Activated CD8-positive, alpha-beta T cell treated with anti-CD3 and anti-CD28 coated beads for 36 hours (primary cell): ENCODE data around the gene PAK1. TPM values are rescaled to one million over a fixed set of nuclear protein-coding genes. Genes with fewer than 3 reads are reported as not detected.
A peak's percentile ranks its signal among the peaks of the same experiment; 100 is the strongest.
"Not testable (repeated sequence)": the region's sequence is repeated elsewhere in the genome, so short reads cannot be mapped to it uniquely, and the experiment has no call there.

Experiments used
- ATAC-seq: fragments of 200-7000 bp; cut with Tn5 transposase; one replicate; pipeline ENCODE4 v1.10.0; 2021; ENCODE audit warnings: mild to moderate bottlenecking, moderate library complexity
- CTCF ChIA-PET: fragments of 350-600 bp; sonication (Branson Sonifier 250); formaldehyde crosslinking; loops from one replicate; lab custom pipeline; 2021; ENCODE audit warnings: antibody characterized with exemption; lab: Charles Lee
- POLR2A ChIA-PET: fragments of 350-600 bp; sonication (Branson Sonifier 250); formaldehyde crosslinking; loops from one replicate; lab custom pipeline; 2021; ENCODE audit warnings: antibody characterized with exemption; lab: Charles Lee
- DNase-seq: peaks from one replicate; pipeline ENCODE4 v3.0.0-alpha.2; 2020
- H3K27ac Mint-ChIP-seq: one replicate; pipeline ENCODE4 v1.8.0; 2021; ENCODE audit warnings: mild to moderate bottlenecking, mixed read lengths
- H3K27me3 Mint-ChIP-seq: one replicate; pipeline ENCODE4 v1.8.0; 2021; ENCODE audit warnings: mixed read lengths
- H3K36me3 Mint-ChIP-seq: one replicate; pipeline ENCODE4 v1.8.0; 2021; ENCODE audit warnings: low read depth, mixed read lengths
- H3K4me1 Mint-ChIP-seq: one replicate; pipeline ENCODE4 v1.8.0; 2021; ENCODE audit warnings: low read depth, mixed read lengths
- H3K4me3 Mint-ChIP-seq: one replicate; pipeline ENCODE4 v1.8.0; 2021; ENCODE audit warnings: mild to moderate bottlenecking, moderate library complexity, mixed read lengths
- H3K9me3 Mint-ChIP-seq: one replicate; pipeline ENCODE4 v1.8.0; 2021; ENCODE audit warnings: mixed read lengths
- CTCF ChIP-seq: fragments of 200-600 bp; IDR thresholded peaks from one replicate; pipeline ENCODE4 v1.8.0; 2022; ENCODE audit warnings: antibody characterized with exemption, mild to moderate bottlenecking
- intact Hi-C: fragments of 100-400 bp; cut with micrococcal nuclease; formaldehyde crosslinking; loops from one replicate; pipeline ENCODE4 v1.10.0; 2022
- total RNA-seq, 2 experiments: library from RNA; stranded (reverse); gene quantifications; one replicate each; pipeline ENCODE4 v1.2.3, GENCODE V29; 2021

The PAK1 gene
- total RNA-seq, 2 experiments from 2014 or later = 43.8 to 49.9 TPM

- ChIA-PET CTCF (no interaction called here), POLR2A (no interaction called here)
- intact Hi-C loops = no loop called here
- ATAC-seq = no peak
- no peaks in the 10 kb centered on the region for H3K4me1 Mint-ChIP-seq
- H3K27ac Mint-ChIP-seq = no peak within 1 kb of the TSS
- no peak for TF ChIP-seq CTCF
- H3K27me3 Mint-ChIP-seq = no peaks in the 10 kb centered on the region
- no peak for DNase-seq
- no peaks in the 10 kb centered on the region for H3K9me3 Mint-ChIP-seq
- no peak within 1 kb of the TSS for H3K4me3 Mint-ChIP-seq
- no peaks in the 10 kb centered on the region for H3K36me3 Mint-ChIP-seq
Measured at GRCh38 chr11:77301510-77301909, 172.4 kb downstream of the PAK1 start, which contains the start of gene GDPD4. TSS of gene GDPD4 (minus strand) at chr11:77301686. CDS start at chr11:77285137, 16,549 bp downstream.

GRCh38 chr11:77300695-77301094 lies 173.2 kb downstream of the PAK1 start:
- no peaks in the 10 kb centered on the region for H3K36me3 Mint-ChIP-seq
- no peak overlapping the region for H3K27ac Mint-ChIP-seq
- H3K9me3 Mint-ChIP-seq = no peaks in the 10 kb centered on the region
- intact Hi-C loops = no loop called here
- TF ChIP-seq CTCF = no peak
- ChIA-PET POLR2A (no interaction called here), CTCF (no interaction called here)
- no peaks in the 10 kb centered on the region for H3K27me3 Mint-ChIP-seq
- ATAC-seq = no peak
- H3K4me1 Mint-ChIP-seq = no peaks in the 10 kb centered on the region
- no peak for DNase-seq
- no peak overlapping the region for H3K4me3 Mint-ChIP-seq

- H3K27me3 Mint-ChIP-seq, H3K4me1 Mint-ChIP-seq, H3K27ac Mint-ChIP-seq, H3K4me3 Mint-ChIP-seq, intact Hi-C loops, CTCF ChIA-PET, POLR2A ChIA-PET, H3K36me3 Mint-ChIP-seq, H3K9me3 Mint-ChIP-seq: not testable (repeated sequence)
- ATAC-seq (peak; percentile 34), DNase-seq (peak; percentile 33)
Measured at GRCh38 chr11:77300028-77300427, 173.9 kb downstream of the PAK1 start.

GRCh38 chr11:77299528-77299993 lies 174.3 kb downstream of the PAK1 start:
- no peak overlapping the region for H3K4me3 Mint-ChIP-seq
- intact Hi-C loops = no loop called here
- no peaks in the 10 kb centered on the region for H3K9me3 Mint-ChIP-seq
- DNase-seq = no peak
- no peak for ATAC-seq
- TF ChIP-seq CTCF = no peak
- H3K36me3 Mint-ChIP-seq = no peaks in the 10 kb centered on the region
- POLR2A ChIA-PET = no interaction called here
- no peaks in the 10 kb centered on the region for H3K27me3 Mint-ChIP-seq
- no peaks in the 10 kb centered on the region for H3K4me1 Mint-ChIP-seq
- H3K27ac Mint-ChIP-seq = no peak overlapping the region
- CTCF ChIA-PET = no interaction called here

- POLR2A ChIA-PET = no interaction called here
- DNase-seq (no peak), ATAC-seq (no peak)
- no peak overlapping the region for H3K27ac Mint-ChIP-seq
- no peak overlapping the region for H3K4me3 Mint-ChIP-seq
- no peaks in the 10 kb centered on the region for H3K36me3 Mint-ChIP-seq
- CTCF ChIA-PET = no interaction called here
- no peak for TF ChIP-seq CTCF
- no peaks in the 10 kb centered on the region for H3K4me1 Mint-ChIP-seq
- H3K27me3 Mint-ChIP-seq = peaks cover 7% of the 10 kb centered on the region
- no peaks in the 10 kb centered on the region for H3K9me3 Mint-ChIP-seq
- intact Hi-C loops = no loop called here
Measured at GRCh38 chr11:77294040-77294439, 179.9 kb downstream of the PAK1 start.

- no peak overlapping the region for H3K4me3 Mint-ChIP-seq
- POLR2A ChIA-PET = no interaction called here
Measured at GRCh38 chr11:77289737-77290136, 184.2 kb downstream of the PAK1 start.

More at GRCh38 chr11:77289737-77290136, 184.2 kb downstream of the PAK1 start:
- no peaks in the 10 kb centered on the region for H3K4me1 Mint-ChIP-seq
- peaks cover 19% of the 10 kb centered on the region for H3K27me3 Mint-ChIP-seq
- no peaks in the 10 kb centered on the region for H3K9me3 Mint-ChIP-seq
- ATAC-seq = no peak
- intact Hi-C loops = no loop called here
- no peaks in the 10 kb centered on the region for H3K36me3 Mint-ChIP-seq
- no peak for DNase-seq
- no peak for TF ChIP-seq CTCF
- no peak overlapping the region for H3K27ac Mint-ChIP-seq
- CTCF ChIA-PET = no interaction called here
